T-helper 17 cell (primary cell): Measurements from ENCODE around the gene HLA-DOA. TPM values are rescaled to one million over a fixed set of nuclear protein-coding genes. Genes with fewer than 3 reads are reported as not detected.

Experiments
- ATAC-seq: fragments of 150-1000 bp; cut with Tn5 transposase; 2 replicates; pipeline ENCODE4 v1.10.0; 2021; ENCODE audit warnings: mild to moderate bottlenecking, moderate library complexity
- DNase-seq, 3 donors: peaks; one replicate each; pipeline versions ENCODE4 v3.0.0 to v3.0.0-alpha.2; 2020 to 2021
- H3K9me3 ChIP-seq: one replicate; pipeline ENCODE4 v1.7.0; 2013; ENCODE audit warnings: low read length, mild to moderate bottlenecking; ENCODE audit not compliant: control insufficient read depth, poor library complexity, severe bottlenecking
- H3K27ac Mint-ChIP-seq: one replicate; pipeline ENCODE4 v1.8.0; 2022; ENCODE audit warnings: mild to moderate bottlenecking, moderate library complexity, mixed read lengths
- H3K27me3 Mint-ChIP-seq: one replicate; pipeline ENCODE4 v1.8.0; 2022; ENCODE audit warnings: mixed read lengths
- H3K36me3 Mint-ChIP-seq: one replicate; pipeline ENCODE4 v1.8.0; 2022; ENCODE audit warnings: low read depth, mixed read lengths
- H3K4me1 Mint-ChIP-seq: one replicate; pipeline ENCODE4 v1.8.0; 2022; ENCODE audit warnings: mild to moderate bottlenecking, mixed read lengths
- H3K4me3 Mint-ChIP-seq: one replicate; pipeline ENCODE4 v1.8.0; 2022; ENCODE audit warnings: mild to moderate bottlenecking, moderate library complexity, mixed read lengths
- total RNA-seq, 4 donors: library from RNA in 2 of 4; stranded (reverse) in 2 of 4; gene quantifications; one replicate each; pipeline ENCODE4 v1.2.3 and lab custom pipeline; 2022 to 2026

Gene HLA-DOA
- total RNA-seq, 2 donors from 2014 or later = 2.6 to 5.1 TPM

- Mint-ChIP-seq H3K36me3 (peaks cover 10% of the 10 kb centered on the region), H3K27ac (peak overlapping the region; percentile 89), H3K4me1 (peaks cover 39% of the 10 kb centered on the region), H3K4me3 (peak overlapping the region; percentile 78), H3K27me3 (no peaks in the 10 kb centered on the region)
- H3K9me3 ChIP-seq = no peaks in the 10 kb centered on the region
- DNase-seq (no peak), ATAC-seq (no peak)
Observed at GRCh38 chr6:32982084-32982701, 27.2 kb downstream of the HLA-DOA start.

GRCh38 chr6:32980488-32981038 lies 28.8 kb downstream of the HLA-DOA start:
- Mint-ChIP-seq H3K27ac (peak overlapping the region; percentile 89), H3K27me3 (no peaks in the 10 kb centered on the region), H3K4me1 (peaks cover 52% of the 10 kb centered on the region), H3K4me3 (peak overlapping the region; percentile 19), H3K36me3 (peaks cover 16% of the 10 kb centered on the region)
- H3K9me3 ChIP-seq = no peaks in the 10 kb centered on the region
- ATAC-seq (no peak), DNase-seq (no peak)

- no peak for ATAC-seq
Observed at GRCh38 chr6:32979720-32980487, 29.5 kb downstream of the HLA-DOA start.

GRCh38 chr6:32977953-32978324 lies 31.5 kb downstream of the HLA-DOA start:
- H3K9me3 ChIP-seq = no peaks in the 10 kb centered on the region
- Mint-ChIP-seq H3K4me1 (peaks cover 61% of the 10 kb centered on the region), H3K27me3 (no peaks in the 10 kb centered on the region), H3K27ac (peak overlapping the region; percentile 89), H3K4me3 (peak overlapping the region; percentile 19), H3K36me3 (peaks cover 27% of the 10 kb centered on the region)
- ATAC-seq = no peak
- DNase-seq = no peak

More at GRCh38 chr6:32979720-32980487, 29.5 kb downstream of the HLA-DOA start:
- no peak for DNase-seq
- H3K4me1 Mint-ChIP-seq = peaks cover 54% of the 10 kb centered on the region
- H3K4me3 Mint-ChIP-seq = no peak overlapping the region
- no peaks in the 10 kb centered on the region for H3K27me3 Mint-ChIP-seq
- H3K36me3 Mint-ChIP-seq = peaks cover 16% of the 10 kb centered on the region
- H3K9me3 ChIP-seq = no peaks in the 10 kb centered on the region
- H3K27ac Mint-ChIP-seq = peak overlapping the region; percentile 89

GRCh38 chr6:32977272-32977952 lies 32.0 kb downstream of the HLA-DOA start:
- Mint-ChIP-seq H3K27me3 (no peaks in the 10 kb centered on the region), H3K27ac (peak overlapping the region; percentile 89), H3K36me3 (peaks cover 29% of the 10 kb centered on the region), H3K4me3 (peak overlapping the region; percentile 58), H3K4me1 (peaks cover 62% of the 10 kb centered on the region)
- ATAC-seq (no peak), DNase-seq (no peak)
- H3K9me3 ChIP-seq = no peaks in the 10 kb centered on the region

GRCh38 chr6:32976334-32977069 lies 32.9 kb downstream of the HLA-DOA start:
- Mint-ChIP-seq H3K27me3 (no peaks in the 10 kb centered on the region), H3K4me3 (peak overlapping the region; percentile 74), H3K36me3 (peaks cover 29% of the 10 kb centered on the region), H3K4me1 (peaks cover 64% of the 10 kb centered on the region), H3K27ac (peak overlapping the region; percentile 99)
- DNase-seq = no peak
- H3K9me3 ChIP-seq = no peaks in the 10 kb centered on the region
- ATAC-seq = no peak

GRCh38 chr6:32975886-32976285 lies 33.5 kb downstream of the HLA-DOA start:
- DNase-seq (no peak), ATAC-seq (no peak)
- H3K4me1 Mint-ChIP-seq = peaks cover 67% of the 10 kb centered on the region
- no peaks in the 10 kb centered on the region for H3K27me3 Mint-ChIP-seq
- peak overlapping the region; percentile 99 for H3K27ac Mint-ChIP-seq
- H3K4me3 Mint-ChIP-seq = peak overlapping the region; percentile 100
- H3K36me3 Mint-ChIP-seq = peaks cover 29% of the 10 kb centered on the region
- no peaks in the 10 kb centered on the region for H3K9me3 ChIP-seq

GRCh38 chr6:32974541-32975308 lies 34.7 kb downstream of the HLA-DOA start:
- DNase-seq (no peak), ATAC-seq (no peak)
- Mint-ChIP-seq H3K27ac (peak overlapping the region; percentile 99), H3K4me1 (peaks cover 70% of the 10 kb centered on the region), H3K27me3 (no peaks in the 10 kb centered on the region), H3K4me3 (peak overlapping the region; percentile 100), H3K36me3 (peaks cover 29% of the 10 kb centered on the region)
- no peaks in the 10 kb centered on the region for H3K9me3 ChIP-seq

GRCh38 chr6:32974016-32974333 lies 35.4 kb downstream of the HLA-DOA start:
- DNase-seq (no peak), ATAC-seq (peak; percentile 8)
- H3K4me1 Mint-ChIP-seq = peaks cover 73% of the 10 kb centered on the region
- H3K4me3 Mint-ChIP-seq = peak overlapping the region; percentile 100
- H3K27me3 Mint-ChIP-seq = no peaks in the 10 kb centered on the region
- peak overlapping the region; percentile 99 for H3K27ac Mint-ChIP-seq
- H3K36me3 Mint-ChIP-seq = peaks cover 26% of the 10 kb centered on the region
- no peaks in the 10 kb centered on the region for H3K9me3 ChIP-seq

- H3K4me1 Mint-ChIP-seq = peaks cover 70% of the 10 kb centered on the region
- peak overlapping the region; percentile 99 for H3K27ac Mint-ChIP-seq
- DNase-seq = peak; percentile 52 to 63 (median 52)
- H3K4me3 Mint-ChIP-seq = peak overlapping the region; percentile 100
- peak; percentile 3 for ATAC-seq
- H3K27me3 Mint-ChIP-seq = no peaks in the 10 kb centered on the region
- no peaks in the 10 kb centered on the region for H3K9me3 ChIP-seq
- peaks cover 25% of the 10 kb centered on the region for H3K36me3 Mint-ChIP-seq
Observed at GRCh38 chr6:32973144-32974015, 36.0 kb downstream of the HLA-DOA start.

GRCh38 chr6:32972353-32973143 lies 36.8 kb downstream of the HLA-DOA start:
- Mint-ChIP-seq H3K27ac (peak overlapping the region; percentile 99), H3K4me1 (peaks cover 67% of the 10 kb centered on the region), H3K27me3 (no peaks in the 10 kb centered on the region), H3K36me3 (peaks cover 23% of the 10 kb centered on the region), H3K4me3 (peak overlapping the region; percentile 100)
- DNase-seq (peak; percentile 43 to 53 (median 46)), ATAC-seq (peak; percentile 32)
- no peaks in the 10 kb centered on the region for H3K9me3 ChIP-seq
